Spleen (tissue), 11 donors: ENCODE measurements around the gene EGFR. TPM values are rescaled to one million over a fixed set of nuclear protein-coding genes. Genes with fewer than 3 reads are reported as not detected.

ENCODE experiments used
- DNase-seq: peaks from one replicate; pipeline ENCODE4 v3.0.0-alpha.2; 2020
- H3K27ac ChIP-seq, 8 donors: fragments of 200-600 bp; sonication (generic) in 7 of 8; 1 replicate in 4 of 8; 2 replicates in 4 of 8; pipeline versions ENCODE4 v1.5.0 to v1.8.0; 2016 to 2021; ENCODE audit warnings: inconsistent platforms in 4 of 8, mild to moderate bottlenecking in 4 of 8, moderate library complexity in 1 of 8
- H3K27me3 ChIP-seq, 7 donors: fragments of 200-600 bp; sonication (generic) in 6 of 7; replicated peaks in 1 of 7; 1 replicate in 4 of 7; 2 replicates in 3 of 7; pipeline versions ENCODE4 v1.5.0 to v1.8.0; 2016 to 2021; ENCODE audit warnings: inconsistent platforms in 3 of 7, mild to moderate bottlenecking in 1 of 7
- H3K36me3 ChIP-seq, 6 donors: fragments of 200-600 bp; sonication (generic) in 5 of 6; 1 replicate in 4 of 6; 2 replicates in 2 of 6; pipeline versions ENCODE4 v1.5.0 to v1.8.0; 2016 to 2021; ENCODE audit warnings: inconsistent platforms in 2 of 6
- H3K4me1 ChIP-seq, 6 donors: fragments of 200-600 bp; sonication (generic) in 5 of 6; 1 replicate in 3 of 6; 2 replicates in 3 of 6; pipeline versions ENCODE4 v1.5.0 to v1.8.0; 2016 to 2021; ENCODE audit warnings: inconsistent platforms in 3 of 6
- H3K4me3 ChIP-seq, 8 donors: fragments of 200-600 bp; sonication (generic) in 7 of 8; 1 replicate in 4 of 8; 2 replicates in 4 of 8; pipeline versions ENCODE4 v1.5.0 to v1.8.0; 2016 to 2021; ENCODE audit warnings: inconsistent platforms in 4 of 8, mild to moderate bottlenecking in 4 of 8, moderate library complexity in 2 of 8
- H3K9me3 ChIP-seq, 8 donors: fragments of 200-600 bp; sonication (generic) in 7 of 8; 1 replicate in 4 of 8; 2 replicates in 4 of 8; pipeline versions ENCODE4 v1.5.0 to v1.8.0; 2016 to 2021; ENCODE audit warnings: inconsistent platforms in 4 of 8
- CTCF ChIP-seq, 11 experiments: fragments of 200-600 bp in 7 of 11; fragments of 450-650 bp in 4 of 11; sonication (generic) in 4 of 11; IDR thresholded peaks in 8 of 11; conservative IDR thresholded peaks in 3 of 11; 1 replicate in 7 of 11; 2 replicates in 4 of 11; pipeline versions ENCODE4 v1.4.0 to v1.8.0; 2016 to 2021; ENCODE audit warnings: antibody characterized with exemption in 11 of 11, inconsistent platforms in 4 of 11, mild to moderate bottlenecking in 1 of 11
- POLR2A ChIP-seq, 3 donors: fragments of 450-650 bp; IDR thresholded peaks; one replicate each; pipeline ENCODE4 v1.5.1; 2017; ENCODE audit warnings: antibody characterized with exemption in 3 of 3, mild to moderate bottlenecking in 1 of 3
- POLR2AphosphoS5 ChIP-seq, 3 donors: sonication (generic); formaldehyde crosslinking; IDR thresholded peaks; one replicate each; pipeline ENCODE4 v1.5.1; 2017; ENCODE audit warnings: antibody characterized with exemption in 3 of 3
- WGBS, 5 donors: extraction: QIAGEN DNeasy Blood & Tissue Kit in 3 of 5; methylation state at CpG; one replicate each; pipeline versions ENCODE4 v1.1.5 to v1.1.7; 2013 to 2018; 5-methylcytosine and 5-hydroxymethylcytosine counted together
- intact Hi-C: fragments of 100-400 bp; cut with DNase I; formaldehyde crosslinking; loops from one replicate; pipeline ENCODE4 v1.15.0; 2023; ENCODE audit warnings: low total_unique reads
- polyA plus RNA-seq, 3 donors: library from polyadenylated mRNA; stranded (reverse); fragments of 200-250 nt; gene quantifications; one replicate each; pipeline ENCODE4 v1.2.1, GENCODE V29; 2013
- total RNA-seq, 7 donors: library from RNA; depleted of rRNA in 3 of 7; stranded (reverse); fragments of >200 nt in 3 of 7; fragmentation: NEBNext Ultra II Directional in 4 of 7; extraction: Animal tissue kit (Norgen Biotek cat#: 25700) in 4 of 7; gene quantifications; one replicate each; pipeline versions ENCODE4 v1.1.0 to v1.2.1, GENCODE V29; 2016 to 2021
- donor health status: healthy with polysubstance abuse.
- donor health status: DM: no; HTN: no; CAD: no; lungs with moderate emphysema.
- donor health status: DM: no; HTN: no; CAD: no.
- donor health status: Bipolar disorder and iron deficiency.
- donor health status: healthy.
- donor health status: DM: no; HTN: no; CAD: no.
- donor health status: DM: yes; HTN: yes; CAD: no.

The EGFR gene
- total and polyA plus RNA-seq, 10 donors, result 1.1 to 35.2 (median 24.5) TPM

GRCh38 chr7:55013851-55014250, 5.0 kb upstream of the EGFR start:
- H3K27ac ChIP-seq, result no peak overlapping the region
- no peaks in the 10 kb centered on the region for H3K9me3 ChIP-seq
- H3K27me3 ChIP-seq, result peaks cover 0 to 36% (median 11%) of the 10 kb centered on the region in 7 donors
- WGBS, 5 donors, result 71 to 93% (median 80%) methylated on average over 1 of the region's 1 CpG
- intact Hi-C loops, result no loop called here
- DNase-seq, result no peak
- TF ChIP-seq POLR2AphosphoS5 (IDR thresholded peaks at IDR 0.05) (no peak), CTCF (IDR thresholded peaks at IDR 0.05 in 8 of 11, conservative IDR thresholded peaks at IDR 0.05 in 3 of 11) (no peak), POLR2A (IDR thresholded peaks at IDR 0.05) (no peak)
- H3K36me3 ChIP-seq, result no peaks in the 10 kb centered on the region
- peaks cover 0 to 14% (median 3%) of the 10 kb centered on the region in 6 donors for H3K4me1 ChIP-seq
- no peak overlapping the region for H3K4me3 ChIP-seq

- H3K9me3 ChIP-seq, result no peaks in the 10 kb centered on the region
- H3K4me3 ChIP-seq, result no peak overlapping the region
- DNase-seq, result no peak
- H3K36me3 ChIP-seq, result no peaks in the 10 kb centered on the region
- TF ChIP-seq CTCF (IDR thresholded peaks at IDR 0.05 in 8 of 11, conservative IDR thresholded peaks at IDR 0.05 in 3 of 11) (no peak), POLR2A (IDR thresholded peaks at IDR 0.05) (no peak), POLR2AphosphoS5 (IDR thresholded peaks at IDR 0.05) (no peak)
- peaks cover 4 to 59% (median 20%) of the 10 kb centered on the region in 7 donors for H3K27me3 ChIP-seq
- no peak overlapping the region for H3K27ac ChIP-seq
- intact Hi-C loops, result no loop called here
- 74 to 87% (median 79%) methylated on average over 5 of the region's 5 CpGs for WGBS, 5 donors
- H3K4me1 ChIP-seq, result peaks cover 0 to 29% (median 11%) of the 10 kb centered on the region in 6 donors
These were observed 2.6 kb upstream of the EGFR start for GRCh38 chr7:55016061-55016745.

GRCh38 chr7:55016746-55017090, 2.1 kb upstream of the EGFR start:
- WGBS, 5 donors, result 81 to 96% (median 89%) methylated on average over 3 of the region's 3 CpGs
- intact Hi-C loops, result no loop called here
- DNase-seq, result no peak
- peaks cover 0 to 29% (median 11%) of the 10 kb centered on the region in 6 donors for H3K4me1 ChIP-seq
- TF ChIP-seq POLR2A (IDR thresholded peaks at IDR 0.05) (no peak), POLR2AphosphoS5 (IDR thresholded peaks at IDR 0.05) (no peak), CTCF (IDR thresholded peaks at IDR 0.05 in 8 of 11, conservative IDR thresholded peaks at IDR 0.05 in 3 of 11) (no peak)
- no peaks in the 10 kb centered on the region for H3K36me3 ChIP-seq
- H3K4me3 ChIP-seq, result no peak overlapping the region
- no peak overlapping the region for H3K27ac ChIP-seq
- no peaks in the 10 kb centered on the region for H3K9me3 ChIP-seq
- peaks cover 4 to 64% (median 20%) of the 10 kb centered on the region in 7 donors for H3K27me3 ChIP-seq

GRCh38 chr7:55017841-55018240, 976 bp upstream of the EGFR start:
- Histone ChIP-seq H3K4me3 (peak overlapping the region in 2 of 8 donors; percentile 65 to 76), H3K4me1 (peaks cover 0 to 29% (median 11%) of the 10 kb centered on the region in 6 donors), H3K9me3 (no peaks in the 10 kb centered on the region), H3K36me3 (no peaks in the 10 kb centered on the region), H3K27me3 (peaks cover 4 to 73% (median 20%) of the 10 kb centered on the region in 7 donors), H3K27ac (peak overlapping the region in 1 of 8 donors; percentile 93)
- 68 to 79% (median 76%) methylated on average over 6 of the region's 6 CpGs for WGBS, 5 donors
- intact Hi-C loops, result no loop called here
- no peak for TF ChIP-seq CTCF (IDR thresholded peaks at IDR 0.05 in 8 of 11, conservative IDR thresholded peaks at IDR 0.05 in 3 of 11)
- no peak for TF ChIP-seq POLR2A (IDR thresholded peaks at IDR 0.05)
- TF ChIP-seq POLR2AphosphoS5 (IDR thresholded peaks at IDR 0.05), result no peak
- DNase-seq, result no peak
